Fibroblast of the aortic adventitia (primary cell): ENCODE results near the gene TMEM158. TPM values are rescaled to one million over a fixed set of nuclear protein-coding genes. Genes with fewer than 3 reads are reported as not detected.

Experiments
- DNase-seq: peaks from one replicate; pipeline ENCODE4 v3.0.0-alpha.2; 2010; ENCODE audit warnings: low read depth
- H3K4me3 ChIP-seq: 2 replicates; pipeline ENCODE4 v1.5.1; 2011; ENCODE audit warnings: low read depth, mild to moderate bottlenecking, control low read depth, low read length, moderate library complexity
- CTCF ChIP-seq: IDR thresholded peaks from 2 replicates; pipeline ENCODE4 v1.5.1; 2011; ENCODE audit warnings: mild to moderate bottlenecking, low read length, control low read depth, inconsistent platforms; ENCODE audit not compliant: insufficient read depth
- total RNA-seq: library from RNA; depleted of rRNA; stranded (reverse); fragments of >200 nt; gene quantifications from 2 replicates; pipeline ENCODE4 v1.2.3, GENCODE V29; 2012; ENCODE audit warnings: low replicate concordance

TMEM158 gene
- total RNA-seq, 1 donor, result 19.3 TPM

- DNase-seq, result no peak
- TF ChIP-seq CTCF, result no peak
- no peak overlapping the region for H3K4me3 ChIP-seq
Measured at GRCh38 chr3:45191924-45192417, 34.1 kb downstream of the TMEM158 start.

- H3K4me3 ChIP-seq, result no peak overlapping the region
- no peak for TF ChIP-seq CTCF
- DNase-seq, result no peak
Measured at GRCh38 chr3:45191424-45191823, 34.7 kb downstream of the TMEM158 start.

- DNase-seq, result peak; percentile 47
- H3K4me3 ChIP-seq, result no peak overlapping the region
- TF ChIP-seq CTCF, result no peak
Measured at GRCh38 chr3:45188719-45189659, 37.1 kb downstream of the TMEM158 start.

- TF ChIP-seq CTCF, result no peak
- H3K4me3 ChIP-seq, result no peak overlapping the region
- no peak for DNase-seq
Measured at GRCh38 chr3:45187694-45188141, 38.4 kb downstream of the TMEM158 start.

- TF ChIP-seq CTCF, result no peak
- no peak overlapping the region for H3K4me3 ChIP-seq
- no peak for DNase-seq
Measured at GRCh38 chr3:45186871-45187270, 39.2 kb downstream of the TMEM158 start.

- no peak for DNase-seq
- TF ChIP-seq CTCF, result no peak
- no peak overlapping the region for H3K4me3 ChIP-seq
Measured at GRCh38 chr3:45185461-45185860, 40.6 kb downstream of the TMEM158 start.
